ENCODE data around the gene OR52B6. TPM values are rescaled to one million over a fixed set of nuclear protein-coding genes. Genes with fewer than 3 reads are reported as not detected.

OR52B6 gene
- polyA plus RNA-seq, 4 donors = 0.04 TPM; not detected in 3

GRCh38 chr11:5620651-5621521 is 40.2 kb downstream of the OR52B6 start:
- Histone ChIP-seq H3K9me3 (ENCODE audit: control insufficient read depth in 2 of 2, insufficient read depth in 1 of 2, low read depth in 1 of 2, low read length in 1 of 2) (no peaks in the 10 kb centered on the region), H3K4me1 (ENCODE audit: control insufficient read depth in 3 of 3, insufficient read depth in 2 of 3, low read depth in 1 of 3, low read length in 2 of 3) (peaks cover 6 to 21% (median 11%) of the 10 kb centered on the region in 3 donors), H3K4me3 (ENCODE audit: low read depth in 1 of 3, low read length in 3 of 3) (no peak overlapping the region), H3K27ac (ENCODE audit: low read depth in 1 of 3, low read length in 2 of 3) (peak overlapping the region in 2 of 3 donors; percentile 4 to 26), H3K27me3 (ENCODE audit: control insufficient read depth in 3 of 3, insufficient read depth in 3 of 3, low read length in 3 of 3) (no peaks in the 10 kb centered on the region), H3K36me3 (ENCODE audit: control insufficient read depth in 3 of 3, insufficient read depth in 2 of 3, low read depth in 1 of 3, low read length in 3 of 3) (no peaks in the 10 kb centered on the region)
- peak; percentile 56 to 74 for DNase-seq
- no peak for FAIRE-seq
- WGBS, 3 donors = 17 to 40% (median 39%) methylated on average over 3 of the region's 3 CpGs

DNA sequence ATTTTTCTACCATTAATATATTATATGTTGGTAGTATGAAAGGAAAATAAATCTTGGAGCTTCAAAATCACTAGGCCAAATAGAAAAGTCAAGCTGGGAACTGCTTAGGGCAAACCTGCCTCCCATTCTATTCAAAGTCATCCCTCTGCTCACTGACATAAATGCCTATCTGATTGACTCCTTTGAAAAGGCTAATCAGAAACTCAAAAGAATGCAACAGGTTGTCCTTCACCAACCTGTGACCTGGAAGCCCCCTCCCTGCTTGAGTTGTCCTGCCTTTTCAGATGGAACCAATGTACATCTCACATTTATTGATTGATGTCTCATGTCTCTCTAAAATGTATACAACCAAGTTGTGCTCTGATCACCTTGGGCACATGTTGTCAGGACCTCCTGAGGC is 40.9 kb downstream of the OR52B6 start:
- Histone ChIP-seq H3K4me3 (ENCODE audit: low read depth in 1 of 3, low read length in 3 of 3) (no peak overlapping the region), H3K27ac (ENCODE audit: low read depth in 1 of 3, low read length in 2 of 3) (no peak overlapping the region), H3K4me1 (ENCODE audit: control insufficient read depth in 3 of 3, insufficient read depth in 2 of 3, low read depth in 1 of 3, low read length in 2 of 3) (peaks cover 8 to 27% (median 11%) of the 10 kb centered on the region in 3 donors), H3K9me3 (ENCODE audit: control insufficient read depth in 2 of 2, insufficient read depth in 1 of 2, low read depth in 1 of 2, low read length in 1 of 2) (no peaks in the 10 kb centered on the region), H3K27me3 (ENCODE audit: control insufficient read depth in 3 of 3, insufficient read depth in 3 of 3, low read length in 3 of 3) (no peaks in the 10 kb centered on the region), H3K36me3 (ENCODE audit: control insufficient read depth in 3 of 3, insufficient read depth in 2 of 3, low read depth in 1 of 3, low read length in 3 of 3) (no peaks in the 10 kb centered on the region)
- DNase-seq (no peak), FAIRE-seq (no peak)

GRCh38 chr11:5622802-5623201 is 42.1 kb downstream of the OR52B6 start:
- H3K27ac ChIP-seq (ENCODE audit: low read depth in 1 of 3, low read length in 2 of 3) = no peak overlapping the region
- no peaks in the 10 kb centered on the region for H3K27me3 ChIP-seq (ENCODE audit: control insufficient read depth in 3 of 3, insufficient read depth in 3 of 3, low read length in 3 of 3)
- FAIRE-seq (no peak), DNase-seq (peak; percentile 7 to 35)
- peaks cover 8 to 27% (median 11%) of the 10 kb centered on the region in 3 donors for H3K4me1 ChIP-seq (ENCODE audit: control insufficient read depth in 3 of 3, insufficient read depth in 2 of 3, low read depth in 1 of 3, low read length in 2 of 3)
- 57 to 78% (median 75%) methylated on average over 3 of the region's 3 CpGs for WGBS, 3 donors
- H3K36me3 ChIP-seq (ENCODE audit: control insufficient read depth in 3 of 3, insufficient read depth in 2 of 3, low read depth in 1 of 3, low read length in 3 of 3) = no peaks in the 10 kb centered on the region
- no peak overlapping the region for H3K4me3 ChIP-seq (ENCODE audit: low read depth in 1 of 3, low read length in 3 of 3)
- H3K9me3 ChIP-seq (ENCODE audit: control insufficient read depth in 2 of 2, insufficient read depth in 1 of 2, low read depth in 1 of 2, low read length in 1 of 2) = no peaks in the 10 kb centered on the region

- Histone ChIP-seq H3K4me3 (ENCODE audit: low read depth in 1 of 3, low read length in 3 of 3) (peak within 1 kb of the TSS; percentile 51 to 70 (median 62)), H3K36me3 (ENCODE audit: control insufficient read depth in 3 of 3, insufficient read depth in 2 of 3, low read depth in 1 of 3, low read length in 3 of 3) (no peaks in the 10 kb centered on the region), H3K9me3 (ENCODE audit: control insufficient read depth in 2 of 2, insufficient read depth in 1 of 2, low read depth in 1 of 2, low read length in 1 of 2) (no peaks in the 10 kb centered on the region), H3K27ac (ENCODE audit: low read depth in 1 of 3, low read length in 2 of 3) (peak within 1 kb of the TSS; percentile 71 to 90 (median 87)), H3K27me3 (ENCODE audit: control insufficient read depth in 3 of 3, insufficient read depth in 3 of 3, low read length in 3 of 3) (no peaks in the 10 kb centered on the region), H3K4me1 (ENCODE audit: control insufficient read depth in 3 of 3, insufficient read depth in 2 of 3, low read depth in 1 of 3, low read length in 2 of 3) (peaks cover 8 to 27% (median 11%) of the 10 kb centered on the region in 3 donors)
- FAIRE-seq = peak; percentile 47
- DNase-seq = peak; percentile 89 to 94
- WGBS, 3 donors = 3 to 14% (median 4%) methylated on average over 7 of the region's 7 CpGs
Measured at GRCh38 chr11:5624489-5625279, 44.0 kb downstream of the OR52B6 start, which contains the start of gene TRIM34. TRIM34 (plus strand) TSS chr11:5625001; CDS start chr11:5632332, 7,331 bp downstream.

DNA sequence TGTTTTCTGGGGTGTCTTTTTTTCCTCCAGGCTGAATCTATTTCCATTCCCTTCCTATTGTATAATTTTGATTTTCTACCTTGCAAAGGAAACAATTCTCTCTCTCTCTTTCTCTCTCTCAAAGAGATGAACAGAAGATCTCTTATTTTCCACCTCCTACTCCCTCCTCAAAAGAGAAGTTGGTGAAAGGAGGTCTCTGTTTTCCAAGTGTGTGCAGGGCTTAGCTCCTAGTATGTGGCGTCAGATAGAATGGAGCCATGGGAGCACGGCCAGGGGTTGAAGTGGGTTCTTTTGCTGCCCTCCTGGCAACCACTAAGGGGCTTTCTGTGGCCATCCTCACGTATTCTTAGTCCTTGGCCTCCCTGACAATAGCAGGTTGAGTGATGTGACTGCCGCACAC is 44.6 kb downstream of the OR52B6 start:
- Histone ChIP-seq H3K36me3 (ENCODE audit: control insufficient read depth in 3 of 3, insufficient read depth in 2 of 3, low read depth in 1 of 3, low read length in 3 of 3) (peaks cover 0 to 1% (median 0%) of the 10 kb centered on the region in 3 donors), H3K9me3 (ENCODE audit: control insufficient read depth in 2 of 2, insufficient read depth in 1 of 2, low read depth in 1 of 2, low read length in 1 of 2) (no peaks in the 10 kb centered on the region), H3K27me3 (ENCODE audit: control insufficient read depth in 3 of 3, insufficient read depth in 3 of 3, low read length in 3 of 3) (no peaks in the 10 kb centered on the region), H3K27ac (ENCODE audit: low read depth in 1 of 3, low read length in 2 of 3) (peak overlapping the region; percentile 71 to 90 (median 87)), H3K4me3 (ENCODE audit: low read depth in 1 of 3, low read length in 3 of 3) (peak overlapping the region; percentile 51 to 70 (median 62)), H3K4me1 (ENCODE audit: control insufficient read depth in 3 of 3, insufficient read depth in 2 of 3, low read depth in 1 of 3, low read length in 2 of 3) (peaks cover 8 to 27% (median 11%) of the 10 kb centered on the region in 3 donors)
- 3 to 10% (median 8%) methylated on average over 4 of the region's 4 CpGs for WGBS, 3 donors
- FAIRE-seq = no peak
- DNase-seq = peak in 1 of 2 donors; percentile 8

- H3K4me3 ChIP-seq (ENCODE audit: low read depth in 1 of 3, low read length in 3 of 3) = no peak overlapping the region
Measured at GRCh38 chr11:5626196-5626595, 45.5 kb downstream of the OR52B6 start.

GRCh38 chr11:5631417-5631816 is 50.7 kb downstream of the OR52B6 start:
- peaks cover 0 to under 1% (median 0%) of the 10 kb centered on the region in 3 donors for H3K4me1 ChIP-seq (ENCODE audit: control insufficient read depth in 3 of 3, insufficient read depth in 2 of 3, low read depth in 1 of 3, low read length in 2 of 3)
- no peak overlapping the region for H3K27ac ChIP-seq (ENCODE audit: low read depth in 1 of 3, low read length in 2 of 3)

More at GRCh38 chr11:5626196-5626595, 45.5 kb downstream of the OR52B6 start:
- H3K36me3 ChIP-seq (ENCODE audit: control insufficient read depth in 3 of 3, insufficient read depth in 2 of 3, low read depth in 1 of 3, low read length in 3 of 3) = peaks cover 0 to 2% (median 0%) of the 10 kb centered on the region in 3 donors
- FAIRE-seq = no peak
- H3K27ac ChIP-seq (ENCODE audit: low read depth in 1 of 3, low read length in 2 of 3) = peak overlapping the region in 1 of 3 donors; percentile 36
- H3K27me3 ChIP-seq (ENCODE audit: control insufficient read depth in 3 of 3, insufficient read depth in 3 of 3, low read length in 3 of 3) = no peaks in the 10 kb centered on the region
- H3K9me3 ChIP-seq (ENCODE audit: control insufficient read depth in 2 of 2, insufficient read depth in 1 of 2, low read depth in 1 of 2, low read length in 1 of 2) = no peaks in the 10 kb centered on the region
- DNase-seq = no peak
- WGBS, 3 donors = 61 to 76% (median 64%) methylated on average over 5 of the region's 5 CpGs
- peaks cover 6 to 18% (median 6%) of the 10 kb centered on the region in 3 donors for H3K4me1 ChIP-seq (ENCODE audit: control insufficient read depth in 3 of 3, insufficient read depth in 2 of 3, low read depth in 1 of 3, low read length in 2 of 3)

More at GRCh38 chr11:5631417-5631816, 50.7 kb downstream of the OR52B6 start:
- H3K9me3 ChIP-seq (ENCODE audit: control insufficient read depth in 2 of 2, insufficient read depth in 1 of 2, low read depth in 1 of 2, low read length in 1 of 2) = no peaks in the 10 kb centered on the region
- FAIRE-seq = no peak
- peaks cover 5 to 14% (median 6%) of the 10 kb centered on the region in 3 donors for H3K36me3 ChIP-seq (ENCODE audit: control insufficient read depth in 3 of 3, insufficient read depth in 2 of 3, low read depth in 1 of 3, low read length in 3 of 3)
- WGBS, 3 donors = 76 to 84% (median 82%) methylated on average over 2 of the region's 2 CpGs
- no peak overlapping the region for H3K4me3 ChIP-seq (ENCODE audit: low read depth in 1 of 3, low read length in 3 of 3)
- no peaks in the 10 kb centered on the region for H3K27me3 ChIP-seq (ENCODE audit: control insufficient read depth in 3 of 3, insufficient read depth in 3 of 3, low read length in 3 of 3)
- DNase-seq = no peak
